ENCODE data around the gene CERT1.

- no peak for TF ChIP-seq CTCF (IDR thresholded peaks at IDR 0.05)
- TF ChIP-seq POLR2A (IDR thresholded peaks at IDR 0.05), result no peak
Observed at GRCh38 chr5:75465480-75465879, 45.9 kb downstream of the CERT1 start.
